Ascending aorta (tissue), 2 donors: ENCODE measurements around the gene KDM6A. TPM values are rescaled to one million over a fixed set of nuclear protein-coding genes. Genes with fewer than 3 reads are reported as not detected.
"Not testable (repeated sequence)": the region's sequence is repeated elsewhere in the genome, so short reads cannot be mapped to it uniquely, and the experiment has no call there.

ENCODE experiments used
- DNase-seq, 2 donors: peaks; one replicate each; pipeline ENCODE4 v3.0.0-alpha.2; 2019; ENCODE audit warnings: low spot score in 2 of 2
- H3K27ac ChIP-seq, 2 donors: fragments of 200-600 bp; sonication (generic); one replicate each; pipeline ENCODE4 v1.5.1; 2016 to 2017; ENCODE audit warnings: mild to moderate bottlenecking in 1 of 2
- H3K27me3 ChIP-seq: fragments of 200-600 bp; sonication (generic); one replicate; pipeline ENCODE4 v1.5.1; 2017
- H3K36me3 ChIP-seq, 2 donors: fragments of 200-600 bp; sonication (generic); one replicate each; pipeline ENCODE4 v1.5.1; 2016
- H3K4me1 ChIP-seq, 2 donors: fragments of 200-600 bp; sonication (generic); one replicate each; pipeline ENCODE4 v1.5.1; 2016 to 2017; ENCODE audit warnings: mild to moderate bottlenecking in 1 of 2
- H3K4me3 ChIP-seq, 2 donors: fragments of 200-600 bp; sonication (generic); one replicate each; pipeline ENCODE4 v1.5.1; 2016 to 2017; ENCODE audit warnings: mild to moderate bottlenecking in 1 of 2
- H3K9me3 ChIP-seq, 2 donors: fragments of 200-600 bp; sonication (generic); one replicate each; pipeline ENCODE4 v1.5.1; 2016
- CTCF ChIP-seq, 3 experiments: fragments of 200-600 bp in 2 of 3; fragments of 450-650 bp in 1 of 3; sonication (generic) in 2 of 3; IDR thresholded peaks; one replicate each; pipeline ENCODE4 v1.5.1; 2016 to 2019; ENCODE audit warnings: antibody characterized with exemption in 3 of 3, mild to moderate bottlenecking in 1 of 3, moderate library complexity in 1 of 3
- intact Hi-C: fragments of 100-400 bp; cut with DNase I; formaldehyde crosslinking; loops from one replicate; pipeline ENCODE4 v1.15.1; 2023
- total RNA-seq: library from RNA; depleted of rRNA; stranded (reverse); fragments of >200 nt; gene quantifications from one replicate; pipeline ENCODE4 v1.1.0, GENCODE V29; 2016

KDM6A gene
- total RNA-seq, 1 donor from 2014 or later, result 16.3 TPM

GRCh38 chrX:44996277-44996676, 123.3 kb downstream of the KDM6A start:
- no peak for DNase-seq
- Histone ChIP-seq H3K27me3 (no peaks in the 10 kb centered on the region), H3K27ac (no peak overlapping the region), H3K4me3 (no peak overlapping the region), H3K36me3 (no peaks in the 10 kb centered on the region), H3K4me1 (peaks cover 0 to 14% of the 10 kb centered on the region in 2 donors), H3K9me3 (no peaks in the 10 kb centered on the region)
- intact Hi-C loops, result no loop called here
- TF ChIP-seq CTCF (IDR thresholded peaks at IDR 0.05), result no peak

GRCh38 chrX:44997282-44997812, 124.4 kb downstream of the KDM6A start:
- Histone ChIP-seq H3K4me1 (peaks cover 0 to 14% of the 10 kb centered on the region in 2 donors), H3K9me3 (no peaks in the 10 kb centered on the region), H3K36me3 (no peaks in the 10 kb centered on the region), H3K27me3 (no peaks in the 10 kb centered on the region), H3K4me3 (peak overlapping the region in 1 of 2 donors; percentile 9), H3K27ac (no peak overlapping the region)
- DNase-seq, result no peak
- no peak for TF ChIP-seq CTCF (IDR thresholded peaks at IDR 0.05)
- intact Hi-C loops, result no loop called here

GRCh38 chrX:44997888-44998287, 124.9 kb downstream of the KDM6A start:
- intact Hi-C loops, result no loop called here
- Histone ChIP-seq H3K27me3 (no peaks in the 10 kb centered on the region), H3K27ac (no peak overlapping the region), H3K36me3 (no peaks in the 10 kb centered on the region), H3K4me1 (peaks cover 0 to 14% of the 10 kb centered on the region in 2 donors), H3K4me3 (peak overlapping the region in 1 of 2 donors; percentile 9), H3K9me3 (no peaks in the 10 kb centered on the region)
- DNase-seq, result no peak
- TF ChIP-seq CTCF (IDR thresholded peaks at IDR 0.05), result no peak

- H3K36me3 ChIP-seq, H3K27me3 ChIP-seq: not testable (repeated sequence)
- peaks cover 0 to 14% of the 10 kb centered on the region in 2 donors for H3K4me1 ChIP-seq
Observed at GRCh38 chrX:44999237-44999636, 126.2 kb downstream of the KDM6A start.

GRCh38 chrX:44999872-45000271, 126.9 kb downstream of the KDM6A start:
- intact Hi-C loops, result loop anchor here (10.0 kb wide), 1 partner anchor 65 kb away; no protein-coding TSS in a partner anchor

More at GRCh38 chrX:44999237-44999636, 126.2 kb downstream of the KDM6A start:
- DNase-seq, H3K4me3 ChIP-seq, H3K27ac ChIP-seq, intact Hi-C loops, H3K9me3 ChIP-seq: not testable (repeated sequence)

GRCh38 chrX:45001048-45001447, 128.1 kb downstream of the KDM6A start:
- DNase-seq, result no peak

More at GRCh38 chrX:44999872-45000271, 126.9 kb downstream of the KDM6A start:
- H3K27me3 ChIP-seq, H3K9me3 ChIP-seq, H3K4me3 ChIP-seq, DNase-seq, H3K36me3 ChIP-seq, H3K27ac ChIP-seq: not testable (repeated sequence)
- H3K4me1 ChIP-seq, result peaks cover 0 to 14% of the 10 kb centered on the region in 2 donors

More at GRCh38 chrX:45001048-45001447, 128.1 kb downstream of the KDM6A start:
- intact Hi-C loops, result loop anchor here (10.0 kb wide), 1 partner anchor 64 kb away; no protein-coding TSS in a partner anchor
- Histone ChIP-seq H3K27me3 (no peaks in the 10 kb centered on the region), H3K9me3 (no peaks in the 10 kb centered on the region), H3K4me1 (peaks cover 0 to 14% of the 10 kb centered on the region in 2 donors), H3K36me3 (no peaks in the 10 kb centered on the region), H3K4me3 (no peak overlapping the region), H3K27ac (no peak overlapping the region)
- no peak for TF ChIP-seq CTCF (IDR thresholded peaks at IDR 0.05)
